SU-DHL-6 (cell line): Measurements from ENCODE around the gene ZNF343.

Experiments
- EZH2phosphoT487 ChIP-seq: fragments of 200-600 bp; sonication (generic), shearing (Covaris generic); conservative IDR thresholded peaks from 2 replicates; pipeline ENCODE4 v1.6.1; 2018; ENCODE audit warnings: mild to moderate bottlenecking, antibody characterized with exemption, low read length, moderate library complexity, mixed read lengths
- TF ChIP-seq, protein P1 (sequence below): fragments of 200-600 bp; sonication (generic); IDR thresholded peaks from one replicate; pipeline ENCODE4 v1.5.1; 2017; ENCODE audit warnings: antibody characterized with exemption, mild to moderate bottlenecking, low read length, moderate library complexity; ENCODE audit not compliant: insufficient read depth, poor library complexity, severe bottlenecking

GRCh38 chr20:2524709-2525506 lies 16.2 kb upstream of the ZNF343 start:
- TF ChIP-seq EZH2phosphoT487, result no peak
- TF ChIP-seq, protein P1, sequence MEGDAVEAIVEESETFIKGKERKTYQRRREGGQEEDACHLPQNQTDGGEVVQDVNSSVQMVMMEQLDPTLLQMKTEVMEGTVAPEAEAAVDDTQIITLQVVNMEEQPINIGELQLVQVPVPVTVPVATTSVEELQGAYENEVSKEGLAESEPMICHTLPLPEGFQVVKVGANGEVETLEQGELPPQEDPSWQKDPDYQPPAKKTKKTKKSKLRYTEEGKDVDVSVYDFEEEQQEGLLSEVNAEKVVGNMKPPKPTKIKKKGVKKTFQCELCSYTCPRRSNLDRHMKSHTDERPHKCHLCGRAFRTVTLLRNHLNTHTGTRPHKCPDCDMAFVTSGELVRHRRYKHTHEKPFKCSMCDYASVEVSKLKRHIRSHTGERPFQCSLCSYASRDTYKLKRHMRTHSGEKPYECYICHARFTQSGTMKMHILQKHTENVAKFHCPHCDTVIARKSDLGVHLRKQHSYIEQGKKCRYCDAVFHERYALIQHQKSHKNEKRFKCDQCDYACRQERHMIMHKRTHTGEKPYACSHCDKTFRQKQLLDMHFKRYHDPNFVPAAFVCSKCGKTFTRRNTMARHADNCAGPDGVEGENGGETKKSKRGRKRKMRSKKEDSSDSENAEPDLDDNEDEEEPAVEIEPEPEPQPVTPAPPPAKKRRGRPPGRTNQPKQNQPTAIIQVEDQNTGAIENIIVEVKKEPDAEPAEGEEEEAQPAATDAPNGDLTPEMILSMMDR, result no peak
